ENCODE results near the gene RIMKLA. TPM values are rescaled to one million over a fixed set of nuclear protein-coding genes. Genes with fewer than 3 reads are reported as not detected.
A peak's percentile ranks its signal among the peaks of the same experiment; 100 is the strongest.

The RIMKLA gene
- total and polyA plus RNA-seq, 4 donors, result 0.71 to 8.9 (median 1.4) TPM

GRCh38 chr1:42368096-42368795, 12.3 kb upstream of the RIMKLA start:
- no peak for ATAC-seq (ENCODE audit: insufficient read depth, low FRiP score)
- H3K9ac ChIP-seq (ENCODE audit: insufficient read depth in 1 of 2, low read length in 2 of 2), result no peak overlapping the region
- no peak for TF ChIP-seq CTCF (IDR thresholded peaks at IDR 0.05; ENCODE audit: control extremely low read depth, extremely low read depth)
- H3K27ac ChIP-seq (ENCODE audit: low read depth in 1 of 2, low read length in 1 of 2), result peak overlapping the region in 1 of 2 donors; percentile 43
- no peaks in the 10 kb centered on the region for H3K9me3 ChIP-seq (ENCODE audit: control insufficient read depth in 4 of 4, insufficient read depth in 3 of 4, low read length in 3 of 4)
- H3K36me3 ChIP-seq (ENCODE audit: control insufficient read depth in 4 of 4, insufficient read depth in 4 of 4, low read length in 4 of 4), result no peaks in the 10 kb centered on the region
- H3K27me3 ChIP-seq (ENCODE audit: control insufficient read depth in 3 of 3, insufficient read depth in 3 of 3, low read length in 2 of 3), result peaks cover 0 to 3% (median 0%) of the 10 kb centered on the region in 3 donors
- peak in 1 of 3 donors; percentile 16 for DNase-seq
- no peaks in the 10 kb centered on the region for H3K4me1 ChIP-seq (ENCODE audit: control insufficient read depth in 5 of 5, insufficient read depth in 5 of 5, low read length in 5 of 5)
- 81 to 94% methylated on average over 7 of the region's 7 CpGs for WGBS, 2 donors
- H3K4me3 ChIP-seq, result no peak overlapping the region

GRCh38 chr1:42369471-42369870, 11.1 kb upstream of the RIMKLA start:
- H3K4me3 ChIP-seq, result no peak overlapping the region
- WGBS, 2 donors, result 89 to 90% methylated on average over 1 of the region's 1 CpG
- no peak for DNase-seq

GRCh38 chr1:42370876-42371549, 9.6 kb upstream of the RIMKLA start:
- DNase-seq, result no peak
- TF ChIP-seq CTCF (IDR thresholded peaks at IDR 0.05; ENCODE audit: control extremely low read depth, extremely low read depth), result no peak
- Histone ChIP-seq H3K27me3 (ENCODE audit: control insufficient read depth in 3 of 3, insufficient read depth in 3 of 3, low read length in 2 of 3) (peaks cover 0 to 3% (median 0%) of the 10 kb centered on the region in 3 donors), H3K4me3 (no peak overlapping the region), H3K9me3 (ENCODE audit: control insufficient read depth in 4 of 4, insufficient read depth in 3 of 4, low read length in 3 of 4) (no peaks in the 10 kb centered on the region), H3K36me3 (ENCODE audit: control insufficient read depth in 4 of 4, insufficient read depth in 4 of 4, low read length in 4 of 4) (no peaks in the 10 kb centered on the region), H3K9ac (ENCODE audit: insufficient read depth in 1 of 2, low read length in 2 of 2) (no peak overlapping the region), H3K4me1 (ENCODE audit: control insufficient read depth in 5 of 5, insufficient read depth in 5 of 5, low read length in 5 of 5) (no peaks in the 10 kb centered on the region), H3K27ac (ENCODE audit: low read depth in 1 of 2, low read length in 1 of 2) (no peak overlapping the region)
- peak; percentile 63 for ATAC-seq (ENCODE audit: insufficient read depth, low FRiP score)

More at GRCh38 chr1:42369471-42369870, 11.1 kb upstream of the RIMKLA start:
- no peaks in the 10 kb centered on the region for H3K36me3 ChIP-seq (ENCODE audit: control insufficient read depth in 4 of 4, insufficient read depth in 4 of 4, low read length in 4 of 4)
- peaks cover 0 to 3% (median 0%) of the 10 kb centered on the region in 3 donors for H3K27me3 ChIP-seq (ENCODE audit: control insufficient read depth in 3 of 3, insufficient read depth in 3 of 3, low read length in 2 of 3)
- no peak overlapping the region for H3K9ac ChIP-seq (ENCODE audit: insufficient read depth in 1 of 2, low read length in 2 of 2)
- no peaks in the 10 kb centered on the region for H3K4me1 ChIP-seq (ENCODE audit: control insufficient read depth in 5 of 5, insufficient read depth in 5 of 5, low read length in 5 of 5)
- H3K9me3 ChIP-seq (ENCODE audit: control insufficient read depth in 4 of 4, insufficient read depth in 3 of 4, low read length in 3 of 4), result no peaks in the 10 kb centered on the region
- TF ChIP-seq CTCF (IDR thresholded peaks at IDR 0.05; ENCODE audit: control extremely low read depth, extremely low read depth), result no peak
- ATAC-seq (ENCODE audit: insufficient read depth, low FRiP score), result no peak
- H3K27ac ChIP-seq (ENCODE audit: low read depth in 1 of 2, low read length in 1 of 2), result peak overlapping the region in 1 of 2 donors; percentile 47

Measured in lung (tissue), 12 donors.